T-helper 1 cell (primary cell): ENCODE measurements around the gene KIRREL3.

Source experiments
- DNase-seq, 5 donors: peaks; one replicate each; pipeline ENCODE4 v3.0.0-alpha.2; 2012 to 2020

Gene KIRREL3

DNA sequence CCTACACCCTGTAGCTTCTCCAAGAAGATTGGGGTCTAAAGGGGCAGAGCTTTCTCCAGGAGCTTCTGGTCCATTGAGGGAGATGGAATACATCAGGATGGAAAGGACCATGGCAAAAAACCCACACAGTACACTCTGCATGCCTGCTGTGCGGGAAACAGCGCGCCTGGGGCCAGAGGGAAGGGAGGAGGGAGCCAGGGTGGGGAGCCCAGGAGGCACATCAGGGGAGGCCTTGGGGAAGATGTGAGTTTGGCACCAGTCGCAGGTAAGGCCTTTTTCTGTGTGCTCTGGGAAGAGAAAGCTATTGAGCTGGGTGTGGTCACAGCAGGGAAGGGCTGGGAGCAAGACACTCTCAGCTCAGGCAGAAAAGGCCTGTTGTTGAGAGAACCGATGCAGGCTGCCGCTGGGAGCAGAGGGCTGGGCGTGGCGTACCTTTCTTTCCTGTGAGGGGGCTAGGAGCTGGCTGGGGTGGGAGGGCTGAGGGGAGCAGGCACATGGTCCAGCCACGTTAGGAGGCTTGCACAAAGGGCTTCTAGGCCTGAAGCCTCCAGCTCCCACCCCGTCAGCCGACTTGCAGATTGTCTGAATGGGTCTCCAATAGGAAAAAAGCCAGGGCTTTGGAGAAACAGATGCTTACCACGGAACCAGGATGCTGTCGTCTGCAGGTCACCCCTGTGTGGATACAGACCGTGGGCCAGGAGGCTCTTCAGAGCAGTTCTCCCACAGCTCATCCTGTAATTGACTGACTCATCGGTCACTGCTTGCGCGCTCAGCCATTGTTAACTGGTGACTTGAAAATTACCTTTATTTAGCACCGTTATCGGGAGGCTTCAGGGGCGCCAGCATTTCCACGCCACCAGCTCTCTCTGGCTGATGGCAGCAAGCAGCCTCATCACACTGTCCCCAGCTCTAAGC, 407.8 kb downstream of the KIRREL3 start:
- DNase-seq, result no peak

DNA sequence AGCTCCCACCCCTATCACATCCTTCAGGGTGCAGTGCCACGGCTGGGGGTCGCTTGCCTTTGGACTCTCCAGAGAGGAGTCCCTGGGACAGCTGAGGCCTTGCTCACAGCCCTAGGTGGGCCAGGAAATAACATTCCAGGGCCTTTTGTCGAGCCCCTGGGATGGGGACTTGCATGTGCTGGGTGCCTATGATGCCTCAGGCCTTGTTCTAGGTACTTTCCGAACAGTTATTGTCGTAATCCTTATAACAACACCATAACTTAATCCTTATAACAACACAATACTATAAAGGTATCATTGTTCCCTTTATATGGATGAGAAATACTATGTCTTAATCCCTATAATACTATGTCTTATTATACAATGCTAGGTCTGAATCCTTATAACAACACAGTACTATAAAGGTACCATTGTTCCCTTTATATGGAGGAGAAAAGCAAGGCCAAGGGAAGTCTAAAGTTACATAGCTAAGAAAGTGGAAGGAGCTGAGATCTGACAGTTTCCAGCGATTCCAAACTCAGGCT, 408.5 kb downstream of the KIRREL3 start:
- no peak for DNase-seq

DNA sequence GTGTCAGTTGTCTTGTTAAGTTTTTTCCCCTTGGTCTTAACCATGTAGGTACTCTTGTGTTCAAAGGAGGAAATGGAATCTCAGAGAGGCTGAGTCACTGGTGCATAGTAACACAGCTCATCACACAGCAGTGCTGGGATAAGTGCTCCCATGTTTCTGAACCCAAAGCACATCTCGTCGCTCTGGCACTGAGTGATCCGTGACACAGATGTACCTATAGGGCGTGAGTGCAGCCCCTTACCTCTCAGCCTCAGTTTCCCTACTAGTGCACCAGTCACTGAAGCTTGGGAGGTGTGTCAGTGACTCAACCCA, 411.1 kb downstream of the KIRREL3 start:
- no peak for DNase-seq

DNA sequence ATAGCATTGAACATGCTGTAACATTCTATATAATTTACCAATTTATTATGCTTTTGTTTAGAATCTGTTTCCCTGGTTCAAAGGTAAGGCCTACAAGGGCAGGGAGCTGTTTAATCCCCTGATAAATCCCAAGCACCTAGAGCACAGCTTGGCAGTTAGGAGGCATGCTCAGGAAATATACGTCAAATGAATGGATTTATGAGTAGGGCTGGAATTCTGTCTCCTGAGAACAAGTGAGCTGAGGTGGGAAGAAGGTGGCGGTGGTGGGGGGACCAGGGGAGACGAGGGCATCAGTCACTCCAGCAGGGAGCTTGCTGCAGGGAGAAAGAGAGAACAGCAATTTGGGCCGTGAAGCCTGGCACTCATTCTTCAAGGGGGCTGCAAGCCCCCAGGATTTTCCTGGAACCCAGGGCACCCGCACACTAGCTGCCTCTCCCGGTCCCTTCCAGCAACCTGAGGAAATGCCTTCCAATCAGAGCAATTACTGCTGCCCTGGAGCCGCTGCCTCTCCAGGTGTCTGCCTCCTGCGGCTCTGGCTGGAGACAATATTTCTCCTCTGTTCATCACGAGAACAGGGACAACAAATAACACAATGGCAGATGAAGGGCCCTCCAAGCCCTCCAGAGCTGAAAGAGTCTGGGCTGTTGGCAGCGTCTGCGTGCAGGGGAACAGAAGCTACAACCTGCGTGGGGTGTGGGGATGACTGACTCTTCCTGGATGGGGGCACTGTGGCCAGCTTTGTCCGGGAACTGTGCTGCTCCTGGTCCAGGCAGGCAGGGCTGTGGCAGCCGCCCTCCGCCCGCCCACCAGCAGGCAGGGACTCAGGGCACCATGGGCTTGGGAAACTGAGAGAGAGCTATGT, 411.7 kb downstream of the KIRREL3 start:
- no peak for DNase-seq

DNA sequence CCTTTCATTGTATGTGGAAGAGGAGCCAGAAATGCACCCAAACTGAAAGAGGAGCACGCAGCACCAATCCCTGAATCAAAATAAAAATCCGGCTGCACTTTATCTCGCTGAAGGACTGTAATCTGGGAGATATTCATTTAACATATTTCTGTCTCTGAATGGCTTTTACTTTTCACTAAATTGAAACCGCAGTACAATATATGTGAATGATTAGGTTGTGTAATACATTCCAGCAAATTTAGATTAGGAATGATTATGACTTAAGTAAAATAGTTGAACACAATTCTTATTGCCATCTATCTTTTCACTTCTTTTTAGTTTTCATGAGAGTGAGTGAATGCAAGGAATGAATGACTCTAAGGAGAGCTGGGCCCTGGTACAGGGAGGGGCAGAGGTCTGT, 413.0 kb downstream of the KIRREL3 start:
- no peak for DNase-seq

DNA sequence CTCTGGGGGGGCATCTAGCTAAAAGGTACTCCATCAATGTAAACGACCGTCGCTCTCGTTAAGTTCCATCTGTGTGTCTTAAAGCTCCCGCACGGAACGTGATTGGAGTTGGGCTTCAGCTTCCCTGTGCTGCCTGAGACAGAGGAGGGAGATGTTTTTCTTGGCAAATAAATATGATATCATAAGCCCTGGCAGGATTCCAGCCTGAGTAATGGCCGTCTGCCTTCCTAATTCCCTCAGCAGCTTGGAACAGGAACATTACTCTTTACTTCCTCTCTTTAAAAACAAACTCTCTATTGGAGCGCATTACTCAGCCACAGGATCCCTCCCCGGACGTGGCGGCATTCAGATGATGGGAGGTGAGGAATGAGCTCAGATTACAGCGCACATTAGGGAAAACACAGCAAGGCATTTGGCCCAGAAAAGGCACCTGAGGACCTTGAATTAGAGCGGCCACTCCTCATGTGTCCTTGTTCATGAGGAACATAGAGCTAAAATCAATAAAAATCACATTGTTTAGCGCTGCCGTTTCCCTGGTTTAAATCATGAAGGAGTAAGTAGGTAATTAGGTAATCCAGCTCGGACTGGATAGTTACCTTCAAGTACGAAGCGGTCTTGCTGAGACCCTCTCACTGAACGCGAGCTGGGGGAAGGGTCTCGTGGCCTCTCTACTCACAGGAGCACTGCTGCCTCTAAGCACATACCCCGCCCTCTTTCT, 414.6 kb downstream of the KIRREL3 start:
- DNase-seq, result no peak

DNA sequence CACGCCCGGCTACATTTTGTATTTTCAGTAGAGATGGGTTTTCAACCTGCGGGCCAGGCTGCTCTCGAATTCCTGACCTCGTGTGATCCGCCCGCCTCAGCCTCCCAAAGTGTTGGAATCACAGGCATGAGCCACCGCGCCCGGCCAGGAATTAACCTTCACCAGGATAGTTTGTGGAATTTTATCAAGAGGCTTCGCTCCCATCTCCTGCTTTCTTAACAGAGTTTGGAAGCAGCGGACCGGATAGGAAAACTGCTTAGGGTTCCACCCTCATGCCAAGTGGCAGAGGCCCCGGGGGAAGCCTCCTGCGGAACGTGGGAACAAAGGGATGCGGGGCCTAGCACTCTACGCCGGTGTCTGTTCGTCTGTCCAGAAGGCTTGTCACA, 415.2 kb downstream of the KIRREL3 start:
- DNase-seq, result no peak

DNA sequence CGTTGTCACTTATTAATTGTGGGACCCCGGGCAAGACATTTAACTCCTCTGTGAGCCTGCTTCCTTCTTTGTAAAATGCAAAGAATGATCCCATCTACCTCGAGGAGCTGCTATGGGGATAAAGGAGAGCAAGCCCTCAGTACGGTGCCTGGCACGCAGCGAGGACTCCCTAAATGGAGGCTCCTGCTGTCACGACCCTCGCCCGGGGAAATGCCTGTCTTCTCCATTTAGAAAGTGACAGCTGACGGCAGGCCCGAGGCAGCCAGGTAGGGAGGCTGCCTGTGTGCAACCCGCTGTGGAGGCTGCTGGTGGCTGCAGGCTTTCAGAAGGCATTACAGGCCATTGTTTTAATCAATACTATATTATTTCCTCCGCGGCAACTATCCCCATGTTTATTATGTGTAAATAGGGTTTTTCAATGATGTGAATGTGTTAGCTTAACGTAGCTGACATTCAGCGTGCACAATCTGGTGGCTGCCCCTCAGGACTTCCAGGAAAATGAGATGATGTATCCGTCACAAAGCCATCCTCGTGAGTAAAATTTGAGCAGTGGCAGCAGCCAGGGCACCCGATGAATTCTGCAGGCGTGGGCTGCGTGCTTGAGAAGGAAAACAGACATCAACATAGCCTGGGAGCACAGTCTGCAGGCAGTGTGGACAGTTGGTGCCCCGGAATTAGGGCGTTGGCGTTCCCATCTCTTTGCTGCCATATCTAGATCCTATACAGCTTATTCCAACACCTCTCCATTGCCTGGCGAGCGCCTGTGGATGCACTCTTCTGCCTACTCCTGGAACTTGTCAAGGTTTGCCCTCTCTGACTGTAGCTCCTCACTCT, 416.8 kb downstream of the KIRREL3 start:
- no peak for DNase-seq

DNA sequence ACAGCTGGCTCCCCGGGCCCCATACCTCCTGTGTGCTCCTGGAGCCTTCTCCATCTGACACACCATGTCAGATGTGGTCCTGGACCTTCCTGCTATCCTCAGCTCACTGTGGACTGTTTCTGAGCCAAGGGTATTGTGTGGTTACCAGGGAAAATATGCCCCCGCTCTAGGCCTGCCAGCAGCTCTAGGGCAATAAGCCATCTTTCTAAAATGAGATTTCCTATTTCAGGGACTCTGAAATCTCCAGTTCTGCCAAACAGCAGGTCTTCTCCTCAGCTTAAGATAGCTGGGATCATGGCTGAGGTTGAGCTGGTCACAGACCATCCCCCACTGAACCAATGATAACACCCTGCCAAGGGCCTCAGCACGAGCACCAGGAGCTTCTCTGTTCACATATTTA, 417.5 kb downstream of the KIRREL3 start:
- no peak for DNase-seq

DNA sequence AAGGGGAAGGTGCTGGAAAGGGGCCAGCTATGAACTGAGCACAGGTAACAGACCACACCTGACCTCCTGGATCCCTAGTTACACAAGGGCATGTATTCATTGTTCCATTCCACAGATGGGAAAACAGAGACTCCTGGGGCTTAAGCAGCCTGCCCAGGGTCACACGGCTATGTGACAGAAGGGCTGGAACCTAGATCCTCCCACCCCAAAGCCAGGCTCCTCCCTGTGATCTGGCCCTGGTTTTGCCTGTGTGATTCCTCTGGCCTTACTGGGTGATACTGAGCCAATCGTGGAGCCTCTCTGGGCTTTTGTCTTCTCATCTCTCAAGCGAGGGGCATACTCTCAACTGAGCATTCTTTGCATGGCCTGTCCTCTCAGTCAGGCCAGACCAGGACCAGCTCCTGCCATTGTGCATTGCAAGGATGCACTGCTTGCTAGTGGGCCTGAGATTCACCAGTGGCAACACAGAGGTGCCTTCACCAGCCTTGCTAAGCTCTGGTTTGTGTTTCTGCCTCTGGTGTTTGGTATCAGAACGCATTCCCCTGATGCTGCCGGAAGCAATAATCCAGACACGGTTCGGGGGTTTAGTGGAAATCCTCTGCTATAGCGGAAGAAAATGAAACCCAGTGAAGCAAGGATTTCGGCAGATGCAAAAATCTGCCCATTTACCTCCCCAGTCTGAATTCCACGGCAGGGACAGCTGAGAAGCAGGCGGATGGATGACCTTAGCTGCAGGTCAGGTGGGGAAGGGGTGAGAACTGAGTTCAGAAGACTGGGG, 418.5 kb downstream of the KIRREL3 start:
- DNase-seq, result no peak

DNA sequence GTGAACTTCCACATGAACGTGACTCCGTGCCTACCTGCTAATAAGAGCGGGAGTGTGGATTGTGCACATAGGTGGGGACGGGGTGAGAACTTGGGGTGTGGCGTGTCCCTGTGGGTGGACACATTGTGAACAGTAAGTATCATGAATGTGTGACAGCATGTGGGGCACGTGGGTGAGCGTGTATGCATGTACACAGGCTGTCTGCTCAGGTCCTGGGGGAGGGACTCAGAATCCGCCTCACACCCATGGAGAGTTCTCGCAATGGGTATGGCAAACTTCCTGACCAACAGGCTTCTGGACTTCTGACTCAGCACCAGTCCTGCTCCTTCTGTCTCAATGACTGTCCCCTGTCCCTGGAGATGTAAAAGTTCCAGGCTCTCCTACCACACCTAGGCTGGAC, 422.1 kb downstream of the KIRREL3 start:
- DNase-seq, result no peak

DNA sequence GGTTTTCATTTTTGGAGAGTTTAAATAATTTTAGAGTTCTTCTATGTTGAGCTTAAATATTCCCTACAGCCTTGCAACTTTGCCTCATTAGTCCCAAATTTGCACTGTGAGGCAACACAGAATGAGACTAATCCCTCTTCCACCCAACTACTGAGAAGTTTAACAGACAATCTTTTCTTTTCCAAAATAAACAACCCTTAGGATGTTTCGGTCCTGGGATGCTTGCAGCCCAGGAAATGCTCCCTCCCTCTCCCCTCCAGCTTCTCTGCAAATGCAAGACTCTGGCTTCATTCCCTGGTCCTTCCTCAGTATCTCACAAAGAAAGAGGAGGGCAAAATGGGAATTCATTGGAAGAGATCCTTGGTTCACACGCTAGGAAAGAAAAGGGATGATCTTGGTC, 422.5 kb downstream of the KIRREL3 start:
- DNase-seq, result no peak

DNA sequence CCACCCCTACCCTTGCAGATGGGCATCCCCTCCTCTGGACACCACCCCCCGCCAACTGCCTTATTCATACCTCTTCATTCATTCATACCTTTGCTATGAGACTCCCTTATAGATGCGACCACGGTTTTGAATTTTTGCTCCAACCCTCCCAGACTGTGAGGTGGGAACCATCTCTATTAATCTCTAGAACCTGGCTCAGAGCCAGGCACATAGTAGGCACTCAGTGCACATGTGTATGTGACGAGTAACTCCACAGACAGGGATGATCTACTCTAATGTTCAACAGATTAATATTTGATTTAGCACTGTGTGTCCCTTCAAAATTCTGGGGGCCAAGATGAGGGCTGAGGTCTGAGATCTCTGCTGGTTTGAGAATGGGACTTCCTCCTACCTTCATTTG, 424.7 kb downstream of the KIRREL3 start:
- DNase-seq, result no peak

DNA sequence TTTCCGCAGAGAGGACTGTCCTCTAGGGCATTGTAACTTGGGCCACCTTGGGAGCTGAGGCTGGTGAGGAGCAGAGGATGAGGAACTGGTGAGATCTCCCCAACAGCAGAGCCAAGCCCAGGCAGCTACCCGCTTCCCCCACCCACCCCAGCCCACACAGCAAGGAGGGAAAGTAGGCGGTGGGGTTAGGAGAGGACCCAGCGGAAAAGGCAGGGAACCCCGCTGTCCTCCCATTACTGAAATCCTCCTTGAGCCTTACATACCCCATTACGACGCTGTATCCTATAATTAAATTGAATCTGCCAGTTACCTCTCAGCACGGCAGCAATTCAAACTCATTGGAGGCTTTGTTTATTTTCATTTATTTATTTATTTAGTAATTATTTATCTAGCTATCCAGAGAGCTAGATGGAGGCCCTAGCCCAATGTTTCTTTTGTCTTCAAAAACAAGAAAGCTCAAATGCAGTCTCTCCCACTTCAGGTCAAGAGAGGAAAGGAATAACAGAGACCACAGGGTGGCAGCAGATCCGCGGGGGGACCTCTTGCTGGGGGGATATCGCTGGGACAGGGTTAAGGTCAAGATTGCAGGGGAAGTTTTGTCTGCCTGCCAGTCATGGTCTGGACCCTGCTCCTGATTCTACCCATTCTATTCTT, 427.1 kb downstream of the KIRREL3 start:
- DNase-seq, result no peak

DNA sequence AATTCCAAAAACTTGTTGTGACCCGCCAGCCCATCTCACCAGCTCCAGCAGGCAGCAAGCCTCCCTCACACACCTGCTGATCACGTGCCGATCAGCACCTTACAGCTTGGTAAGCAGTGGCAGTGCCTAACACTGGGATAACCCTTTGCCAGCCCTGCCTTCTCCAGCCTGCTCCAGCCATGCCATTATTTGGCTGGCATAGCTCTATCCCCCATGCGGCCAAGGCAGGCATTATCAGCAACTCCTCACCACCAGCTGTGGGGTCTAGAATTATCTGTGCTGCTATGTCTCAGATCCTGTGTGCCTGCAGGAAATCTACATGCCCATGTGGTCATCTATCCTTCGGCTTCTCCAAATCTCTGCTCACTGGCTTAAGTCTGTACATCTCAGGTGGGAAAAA, 430.1 kb downstream of the KIRREL3 start:
- no peak for DNase-seq

DNA sequence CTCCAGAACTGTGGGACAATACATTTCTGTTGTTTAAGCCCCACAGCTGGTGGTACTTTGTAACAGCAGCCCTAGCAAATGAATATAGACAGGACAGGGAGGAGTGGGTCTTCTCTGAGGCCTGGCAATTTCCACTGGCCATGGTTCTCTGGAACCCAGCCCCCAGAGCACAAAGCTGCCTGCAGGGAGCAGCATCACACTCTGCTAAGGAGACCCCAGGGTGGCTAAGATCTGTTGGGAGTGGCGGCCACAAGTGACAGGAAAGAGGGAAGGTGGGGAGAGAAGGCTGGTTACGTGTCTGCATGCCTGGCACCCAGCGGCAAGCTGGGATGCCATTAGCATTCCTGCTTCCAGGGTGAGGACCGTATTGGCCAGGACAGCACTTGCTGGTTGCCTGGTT, 433.2 kb downstream of the KIRREL3 start:
- no peak for DNase-seq

DNA sequence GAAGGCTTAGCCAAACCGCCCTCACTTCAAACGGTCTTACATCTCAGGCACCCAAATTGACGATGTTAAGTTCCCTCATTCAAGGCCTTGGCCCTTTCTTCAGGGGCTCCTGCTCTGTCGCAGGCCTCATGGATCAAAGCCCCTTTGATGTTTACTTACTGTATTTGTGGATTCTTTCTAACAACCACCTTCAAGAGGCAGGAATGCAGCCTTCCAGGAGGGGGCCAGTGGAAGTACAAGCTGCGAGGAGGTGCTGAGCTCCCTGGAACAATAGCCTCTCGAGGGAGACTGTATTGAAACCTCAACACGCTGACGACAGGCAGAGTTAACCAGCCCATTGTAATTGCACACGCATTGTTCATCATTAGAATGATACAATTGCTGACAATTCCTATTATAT, 436.0 kb downstream of the KIRREL3 start:
- no peak for DNase-seq

DNA sequence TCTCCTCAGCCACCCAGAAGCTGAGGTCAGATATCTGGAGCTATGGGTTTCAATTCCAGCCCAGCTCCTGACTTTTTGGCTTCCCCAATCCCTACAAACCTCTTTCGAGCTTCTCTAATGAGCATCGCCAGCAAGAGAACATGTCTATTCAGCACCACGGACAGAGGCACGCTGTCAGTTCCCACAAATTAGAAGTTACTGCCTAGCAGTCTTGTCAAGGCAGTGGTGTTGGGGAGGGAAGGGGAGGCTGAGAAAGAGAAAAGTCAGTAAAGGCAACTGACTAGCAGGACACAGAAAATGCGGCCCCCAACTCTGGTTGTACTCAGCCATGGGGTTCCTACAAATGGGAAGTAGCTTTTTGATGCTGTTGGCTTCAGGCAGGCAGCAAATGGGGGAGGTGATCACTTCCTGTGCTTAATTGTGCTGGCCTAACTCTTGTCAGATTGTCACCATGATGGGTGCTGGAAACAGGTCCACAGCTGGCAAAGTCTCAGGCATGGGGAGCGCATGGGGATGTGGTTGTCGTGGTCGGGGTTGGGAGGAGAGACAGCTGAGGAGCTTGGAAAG, 439.2 kb downstream of the KIRREL3 start:
- DNase-seq, result peak in 1 of 5 donors; percentile 15

DNA sequence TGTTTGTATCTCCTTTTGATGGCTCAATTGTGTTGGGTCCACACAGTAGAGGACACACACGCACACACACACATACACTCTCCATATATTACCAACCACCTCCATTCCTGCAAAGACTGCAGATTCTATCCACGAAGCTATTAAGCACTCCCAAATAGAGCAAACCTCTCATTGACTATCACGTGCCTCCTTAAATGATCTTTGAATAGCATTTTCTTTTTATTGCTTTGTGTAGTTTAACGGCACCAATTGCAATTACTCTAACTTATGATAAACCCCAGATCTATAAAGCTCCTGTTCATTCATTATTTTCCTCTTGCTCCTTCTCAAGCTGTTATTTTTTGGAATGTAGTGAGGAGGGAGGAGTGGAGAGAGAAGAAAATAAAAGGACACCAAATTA, 440.3 kb downstream of the KIRREL3 start:
- DNase-seq, result no peak
